ENCODE results near the gene EXOC6.
A peak's percentile ranks its signal among the peaks of the same experiment; 100 is the strongest.
"Not testable (repeated sequence)": the region's sequence is repeated elsewhere in the genome, so short reads cannot be mapped to it uniquely, and the experiment has no call there.

EXOC6 gene

DNA sequence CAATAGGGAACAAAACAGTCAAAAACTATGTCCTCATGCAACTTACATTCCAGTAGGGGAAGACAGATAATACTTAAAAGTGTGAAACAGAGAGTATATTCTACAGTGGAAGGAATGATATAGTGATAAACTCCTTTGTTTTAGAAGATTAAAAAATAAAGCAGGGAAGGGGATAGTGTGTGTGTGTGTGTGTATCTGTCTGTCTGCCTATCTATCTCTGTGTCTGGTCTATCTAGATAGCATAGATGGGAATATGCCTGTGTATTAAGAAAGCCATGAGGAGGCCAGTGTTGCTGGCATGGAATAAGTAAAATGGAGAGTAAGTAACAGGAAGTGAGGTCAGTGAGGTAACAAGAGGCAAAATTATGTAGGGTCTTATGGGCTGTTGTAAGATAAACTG, 42.2 kb downstream of the EXOC6 start:
- DNase-seq: no peak

DNA sequence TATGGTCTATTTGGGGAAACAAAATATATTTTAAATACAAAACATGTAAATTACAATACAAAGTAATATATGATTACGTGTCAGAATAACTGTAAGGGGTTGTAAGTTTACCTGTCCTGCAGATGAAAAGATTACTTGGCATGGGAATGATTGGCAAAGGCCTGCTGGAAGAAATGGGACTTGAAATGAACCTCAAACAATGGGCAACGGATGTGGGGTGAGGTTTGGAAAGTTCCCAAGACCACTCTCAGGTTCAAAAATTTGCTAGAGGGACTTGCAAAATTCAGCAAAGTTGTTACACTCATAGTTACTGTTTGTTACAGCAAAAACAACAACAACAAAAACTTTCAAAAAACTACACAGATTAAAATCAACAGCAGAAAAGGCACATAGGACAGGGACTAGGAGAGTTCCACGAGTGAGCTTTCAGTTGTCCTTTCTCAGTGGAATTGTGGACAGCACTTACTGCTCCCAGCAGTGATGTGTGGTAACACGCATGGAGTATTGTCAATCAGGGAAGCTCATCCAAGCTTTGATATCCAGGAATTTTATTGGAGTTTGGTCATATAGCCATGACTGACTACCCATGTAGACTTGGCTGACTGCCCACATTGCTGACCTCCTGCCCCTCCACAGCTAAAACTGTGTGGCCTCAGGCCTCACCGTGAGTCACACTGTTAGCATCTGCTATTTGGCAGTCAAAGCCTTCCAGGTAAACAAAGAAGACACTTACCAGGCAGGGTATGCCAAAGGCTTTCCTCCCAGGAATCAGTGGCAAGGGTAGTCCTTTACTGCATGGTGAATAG, 43.8 kb downstream of the EXOC6 start:
- DNase-seq: no peak

DNA sequence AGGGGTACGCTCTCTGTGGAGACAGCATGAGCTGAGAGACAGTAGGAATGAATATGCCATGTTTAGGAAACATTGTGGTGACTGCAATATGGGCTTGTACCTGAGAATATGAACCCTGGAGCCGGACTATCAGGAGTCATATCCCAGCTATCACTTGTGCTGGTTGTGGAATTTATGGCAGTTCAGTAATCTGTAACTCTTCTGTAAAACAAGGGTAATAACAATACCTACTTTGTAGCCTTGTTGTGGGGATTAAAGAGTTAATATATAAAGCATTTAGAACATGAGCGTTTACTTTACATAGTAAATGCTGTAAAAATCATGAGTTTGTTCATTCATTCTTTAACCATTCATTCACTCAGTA, 44.4 kb downstream of the EXOC6 start:
- DNase-seq: no peak

DNA sequence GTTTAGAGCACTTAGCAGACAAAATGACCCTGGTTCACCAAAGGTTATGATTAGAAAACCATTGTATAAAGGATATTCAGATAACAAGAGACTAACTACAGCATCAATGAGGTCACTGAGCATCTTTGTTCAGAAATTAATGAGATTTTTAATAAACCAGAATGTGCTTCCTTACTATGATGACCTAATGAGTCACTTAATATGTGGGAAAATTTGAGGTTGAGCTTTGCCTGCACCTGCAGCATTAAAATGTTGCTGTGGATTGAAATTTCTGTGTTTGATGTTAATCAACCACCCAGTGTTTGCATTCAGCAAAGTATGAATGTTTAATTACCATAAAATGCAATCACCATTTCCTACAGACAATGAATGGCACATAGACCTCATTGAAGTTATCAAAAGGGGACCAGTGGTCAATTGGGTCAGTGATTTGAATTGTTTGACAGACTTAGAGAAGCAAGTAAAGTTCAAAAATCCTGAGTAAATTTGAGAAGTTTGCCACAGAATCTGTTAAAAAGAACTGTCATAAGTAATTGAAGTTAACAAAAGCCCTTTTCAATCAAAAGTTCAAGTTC, 45.8 kb downstream of the EXOC6 start:
- DNase-seq: no peak

DNA sequence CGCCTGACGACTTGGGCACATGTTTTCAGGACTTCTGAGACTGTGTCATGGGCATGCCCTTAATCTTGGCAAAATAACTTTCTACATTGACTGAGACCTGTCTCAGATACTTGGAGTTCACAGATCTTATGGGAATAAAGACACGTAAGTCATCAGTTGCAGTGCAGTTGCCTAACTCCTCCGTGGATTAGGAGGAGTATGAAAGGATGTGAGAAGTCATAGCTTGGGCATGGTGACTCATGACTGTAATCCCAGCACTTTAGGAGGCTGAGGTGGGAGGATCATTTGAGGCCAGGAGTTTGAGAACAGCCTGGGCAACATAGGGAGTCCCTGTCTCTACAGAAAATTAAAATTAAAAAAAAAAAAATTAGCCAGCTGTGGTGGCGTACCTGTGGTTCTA, 49.6 kb downstream of the EXOC6 start:
- DNase-seq: no peak

DNA sequence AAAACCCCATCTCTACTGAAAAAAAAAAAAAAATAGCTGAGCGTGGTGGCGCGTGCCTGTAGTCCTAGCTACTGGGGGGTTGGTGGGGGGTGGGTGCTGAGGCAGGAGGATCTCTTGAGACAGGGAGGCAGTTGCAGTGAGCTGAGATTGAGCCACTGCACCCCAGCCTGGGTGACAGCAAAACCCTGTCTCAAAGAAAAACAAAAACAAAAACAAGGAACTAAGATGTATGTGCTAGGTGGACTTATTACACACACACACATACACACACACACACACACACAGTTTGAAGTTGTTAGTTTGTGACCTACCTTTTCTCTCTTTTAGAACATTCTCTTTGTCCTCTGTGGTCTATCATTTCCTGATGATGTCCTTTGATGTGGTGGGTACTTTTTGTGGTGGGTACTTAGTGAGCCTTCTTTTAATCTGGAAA, 53.5 kb downstream of the EXOC6 start:
- peak; percentile 34 to 77 for DNase-seq

DNA sequence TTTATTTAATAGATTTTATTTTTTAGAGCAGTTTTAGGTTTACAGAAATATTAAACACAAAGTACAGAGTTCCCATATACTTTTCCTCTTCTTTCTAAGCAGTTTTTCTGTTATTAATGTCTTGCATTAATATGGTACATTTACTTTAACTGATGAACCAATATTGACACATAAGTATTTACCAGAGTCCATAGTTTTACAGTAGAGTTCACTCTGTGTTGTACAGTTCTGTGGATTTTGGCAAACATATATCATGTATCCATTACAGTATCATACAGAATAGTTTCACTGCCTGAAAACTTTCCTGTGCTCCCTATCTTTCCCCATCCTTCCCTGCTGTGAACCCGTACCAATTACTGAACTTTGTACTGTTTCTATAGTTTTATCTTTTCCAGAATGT, 55.3 kb downstream of the EXOC6 start:
- no peak for DNase-seq

DNA sequence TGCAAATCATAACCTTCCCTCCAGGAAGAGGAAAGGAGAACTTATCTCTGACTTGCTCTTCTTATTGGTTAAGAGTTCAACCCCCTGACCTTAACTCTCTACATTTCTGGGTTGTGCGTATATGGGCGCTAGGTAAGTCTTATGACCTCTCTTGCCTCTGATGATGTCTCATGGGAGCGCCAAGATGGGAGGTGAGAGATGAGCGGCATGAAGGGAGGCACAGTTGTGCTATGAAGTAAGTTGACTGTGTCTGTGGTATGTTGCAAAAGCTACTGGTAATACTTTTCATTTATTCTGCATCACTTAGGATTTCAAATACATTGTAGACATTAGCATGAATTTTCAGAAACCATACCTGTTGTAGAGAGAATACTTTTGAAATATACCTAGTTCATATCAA, 59.0 kb downstream of the EXOC6 start:
- no peak for DNase-seq

DNA sequence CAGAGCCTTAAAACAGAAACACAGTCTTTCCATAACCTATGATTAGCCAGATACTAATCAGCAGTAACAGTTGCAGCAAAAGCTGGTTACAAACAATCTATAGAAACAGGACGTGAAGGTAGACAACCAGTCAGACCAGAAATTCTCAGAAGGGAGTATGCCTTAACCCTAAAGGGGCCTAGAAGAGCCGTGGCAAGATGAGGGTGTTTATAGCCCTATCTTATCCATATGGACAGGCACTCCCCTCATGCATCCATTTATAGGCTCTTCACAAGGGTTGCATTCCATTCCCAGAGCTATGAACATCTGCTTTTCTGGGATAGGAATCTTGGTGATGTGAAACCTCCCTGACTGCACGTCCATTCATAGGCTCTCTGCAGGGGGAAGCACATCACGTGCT, 64.3 kb downstream of the EXOC6 start:
- DNase-seq: not testable (repeated sequence)

DNA sequence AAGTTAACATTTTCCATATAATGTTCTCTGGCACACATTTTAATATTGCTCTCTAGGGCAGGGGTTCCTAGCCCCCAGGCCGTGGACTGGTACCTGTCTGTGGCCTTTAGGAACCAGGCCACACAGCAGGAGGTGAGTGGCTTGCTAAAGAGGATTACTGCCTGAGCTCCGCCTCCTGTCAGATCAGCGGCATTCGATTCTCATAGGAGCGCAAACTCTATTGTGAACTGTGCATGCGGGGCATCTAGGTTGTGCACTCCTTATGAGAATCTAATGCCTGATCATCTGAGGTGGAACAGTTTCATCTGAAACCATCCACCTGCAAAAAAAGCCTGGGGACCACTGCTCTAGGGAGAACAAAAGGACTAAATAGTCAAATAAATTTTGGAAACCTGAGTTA, 65.7 kb downstream of the EXOC6 start:
- no peak for DNase-seq

DNA sequence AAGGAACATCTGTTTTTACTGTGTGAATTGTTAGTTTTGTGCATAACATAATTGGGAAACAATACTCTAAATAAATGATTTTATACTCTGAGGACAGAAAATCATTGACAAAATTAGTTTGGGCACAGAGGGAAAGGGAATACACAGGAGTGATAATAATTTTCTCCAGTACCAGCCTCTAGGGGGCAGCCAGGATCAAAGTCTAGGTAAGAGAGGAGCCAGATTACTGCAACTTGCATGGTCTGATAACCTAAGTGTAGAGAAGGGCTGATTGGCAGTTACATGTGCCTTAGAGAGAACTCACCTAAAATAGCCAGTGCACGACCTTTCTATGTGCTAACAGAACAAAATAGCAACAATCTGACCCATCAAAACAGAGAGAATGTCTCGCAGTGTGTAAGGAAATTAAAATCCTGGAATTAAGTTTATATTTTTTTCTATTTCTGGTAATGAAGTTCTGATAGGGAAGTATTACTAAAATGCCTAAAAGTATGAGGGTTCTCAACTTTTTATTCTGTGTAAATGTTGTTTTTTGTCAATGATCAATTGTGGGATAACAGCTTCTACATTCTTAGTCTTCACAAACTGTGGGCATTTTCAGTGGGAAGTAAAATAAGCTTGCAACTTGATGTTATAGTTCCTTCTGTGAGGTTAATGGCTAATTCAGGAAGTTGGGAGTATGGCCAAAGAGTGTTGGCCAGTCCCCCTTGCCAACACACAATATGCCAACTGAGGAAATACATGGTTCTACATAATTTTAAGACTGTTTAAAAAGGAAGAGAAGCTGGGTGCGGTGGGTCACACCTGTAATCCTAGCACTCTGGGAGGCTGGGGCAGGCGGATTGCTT, 66.4 kb downstream of the EXOC6 start:
- peak; percentile 23 to 57 for DNase-seq

DNA sequence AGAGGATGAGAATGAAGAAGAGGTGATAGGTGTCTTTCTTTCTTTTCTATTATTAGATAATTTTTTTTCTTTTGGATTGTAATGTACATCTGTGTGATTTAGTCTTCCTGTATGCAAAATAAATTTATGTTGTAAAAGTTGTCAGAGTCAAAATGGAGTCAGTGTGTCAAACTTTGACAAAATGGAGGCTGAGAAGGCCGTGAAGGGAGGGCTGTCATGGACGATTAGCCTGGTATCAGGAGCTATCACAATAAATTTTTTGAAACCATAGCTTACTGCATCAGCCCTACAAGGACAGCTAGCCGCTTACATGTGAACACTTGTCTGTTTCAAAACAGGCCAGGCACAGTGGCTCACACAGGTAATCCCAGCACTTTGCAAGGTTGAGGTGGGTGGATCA, 67.6 kb downstream of the EXOC6 start:
- DNase-seq: no peak

DNA sequence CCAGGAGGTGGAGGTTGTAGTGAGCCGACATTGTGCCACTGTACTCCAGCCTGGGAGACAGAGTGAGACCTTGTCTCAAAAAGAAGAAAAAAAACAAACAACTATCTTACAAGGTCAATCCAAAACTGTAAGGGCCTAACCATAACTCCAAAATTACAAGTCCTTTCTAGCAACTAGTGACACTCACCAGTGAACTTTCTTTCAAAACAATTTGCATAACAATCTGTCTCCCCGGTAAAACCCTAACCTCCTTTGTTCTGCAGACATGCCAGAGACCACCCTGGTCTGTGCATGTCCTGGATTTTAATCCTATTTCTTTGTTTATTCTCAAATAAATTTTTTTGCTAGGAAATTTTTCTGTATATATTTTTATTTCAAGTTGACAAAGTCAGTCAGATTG, 68.1 kb downstream of the EXOC6 start:
- no peak for DNase-seq

DNA sequence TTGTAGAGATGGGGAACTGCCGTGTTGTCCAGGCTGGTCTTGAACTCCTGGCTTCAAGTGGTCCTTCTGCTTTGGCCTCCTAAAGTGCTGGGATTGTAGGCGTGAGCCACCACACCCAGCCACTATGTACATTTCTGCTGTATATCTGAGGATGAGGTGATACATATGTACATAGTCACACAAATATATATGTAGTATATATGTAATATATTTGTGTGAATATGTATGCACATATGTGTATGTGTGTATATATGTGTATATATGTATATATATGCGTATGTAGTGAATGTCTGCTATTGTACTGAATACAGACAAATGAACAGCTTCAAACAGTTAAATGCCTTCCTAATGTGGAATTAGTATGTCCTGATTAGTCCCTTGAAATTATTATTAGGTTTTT, 70.3 kb downstream of the EXOC6 start:
- no peak for DNase-seq

DNA sequence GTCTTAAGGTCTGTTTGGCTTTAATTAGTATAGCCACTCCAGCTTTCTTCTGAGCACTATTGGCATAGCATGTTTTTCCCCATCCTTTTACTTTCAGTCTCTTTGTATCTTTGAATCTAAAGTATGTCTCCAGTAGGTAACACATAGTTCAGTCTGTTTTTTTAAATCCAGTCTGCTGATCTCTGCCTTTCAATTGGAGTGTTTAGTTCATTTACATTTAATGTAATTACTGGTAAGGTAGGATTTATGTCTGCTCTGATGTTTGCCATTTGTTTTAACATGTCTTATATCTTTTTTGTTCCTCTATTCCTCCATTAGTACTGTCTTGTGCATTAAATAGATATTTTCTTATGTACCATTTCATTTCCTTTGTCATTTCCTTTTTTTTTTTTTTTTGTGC, 72.5 kb downstream of the EXOC6 start:
- DNase-seq: no peak

DNA sequence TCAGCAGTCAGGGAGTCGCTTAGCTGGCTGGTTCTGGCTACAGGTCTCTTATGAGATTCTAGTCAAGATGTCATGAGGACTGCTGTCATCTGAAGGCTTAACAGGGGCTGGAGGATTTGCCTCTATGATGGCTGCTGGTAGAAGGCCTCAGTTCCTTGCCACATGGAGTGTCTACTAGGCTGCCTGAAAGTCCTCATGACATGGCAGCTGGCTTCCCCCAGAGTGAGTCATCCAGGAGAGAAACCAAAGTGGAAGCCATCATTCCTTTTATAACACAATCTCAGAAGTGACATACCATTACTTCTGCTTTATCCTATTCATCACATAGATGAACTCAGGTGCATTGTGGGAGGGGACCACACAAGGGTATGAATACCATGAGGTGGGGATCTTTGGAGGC, 75.1 kb downstream of the EXOC6 start:
- DNase-seq: no peak

DNA sequence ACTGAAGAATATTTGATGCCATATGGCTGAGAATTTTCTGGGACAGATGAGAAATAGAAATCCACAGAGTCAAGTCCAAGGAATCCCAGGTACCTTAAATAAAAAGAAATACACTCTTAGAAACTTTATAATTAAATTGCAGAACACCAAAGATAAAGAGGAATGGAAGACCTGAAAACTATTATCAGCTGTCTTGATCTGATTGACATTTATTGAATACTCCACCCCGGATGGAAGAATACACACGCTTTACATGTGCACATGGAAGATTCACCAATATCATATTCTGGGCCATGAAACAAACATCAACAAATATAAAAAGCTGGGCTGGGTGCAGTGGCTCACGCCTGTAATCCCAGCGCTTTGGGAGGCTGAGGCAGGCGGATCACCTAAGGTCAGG, 81.6 kb downstream of the EXOC6 start:
- no peak for DNase-seq

DNA sequence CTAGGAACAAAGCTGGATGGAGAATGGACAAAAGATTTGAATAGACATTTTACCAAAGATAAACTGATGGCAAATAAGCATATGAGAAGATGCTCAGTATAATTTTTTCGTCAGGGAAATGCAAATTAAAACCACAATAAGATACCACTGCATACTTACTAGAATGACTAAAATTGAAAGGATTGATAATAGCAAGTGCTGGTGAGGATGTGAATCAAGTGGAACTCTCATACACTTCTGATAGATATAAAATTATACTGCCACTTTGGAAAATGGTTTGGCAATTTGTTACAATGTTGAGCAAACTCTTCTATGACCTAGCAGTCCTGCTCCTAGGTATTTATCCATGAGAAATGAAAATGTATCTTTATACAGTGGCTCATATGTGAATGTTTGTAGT, 83.3 kb downstream of the EXOC6 start:
- DNase-seq: no peak

DNA sequence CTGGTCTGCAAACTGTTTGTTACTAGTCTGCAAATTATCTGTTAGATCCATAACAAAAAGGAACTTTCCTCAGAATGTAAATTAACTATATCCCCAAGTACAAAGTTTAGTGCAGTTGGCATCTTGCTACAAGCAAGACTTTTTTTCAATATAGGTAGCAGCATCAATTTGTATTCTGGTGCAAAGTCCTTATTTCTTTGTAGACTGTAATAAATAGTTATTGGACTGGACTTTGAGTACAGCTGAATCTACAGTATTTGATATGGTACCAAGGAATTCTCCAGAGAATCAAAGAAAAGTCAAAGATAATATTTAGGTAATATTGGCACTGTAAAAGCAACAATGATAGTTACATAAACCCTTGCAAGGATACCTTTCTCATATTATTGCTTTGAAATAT, 89.6 kb downstream of the EXOC6 start:
- DNase-seq: no peak

DNA sequence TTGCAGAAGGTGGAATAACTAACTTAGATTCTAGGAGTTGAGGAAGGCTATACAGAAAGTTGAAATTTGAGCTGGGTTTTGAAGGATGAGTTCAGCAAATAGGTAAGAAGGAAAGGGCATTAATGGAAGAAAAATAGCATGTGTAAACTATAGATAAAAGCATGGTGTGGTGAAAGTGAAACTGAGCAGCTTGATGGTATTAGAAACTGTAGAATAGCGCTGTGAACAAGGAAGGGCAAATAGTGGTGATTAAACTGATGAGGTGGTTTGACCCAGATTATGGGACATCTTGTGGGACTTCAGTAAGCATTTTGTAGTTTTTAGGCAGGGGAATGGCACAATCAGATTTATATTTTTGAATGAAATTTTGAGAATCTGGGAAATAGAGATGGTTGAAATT, 90.5 kb downstream of the EXOC6 start:
- peak in 1 of 2 donors; percentile 2 for DNase-seq

DNA sequence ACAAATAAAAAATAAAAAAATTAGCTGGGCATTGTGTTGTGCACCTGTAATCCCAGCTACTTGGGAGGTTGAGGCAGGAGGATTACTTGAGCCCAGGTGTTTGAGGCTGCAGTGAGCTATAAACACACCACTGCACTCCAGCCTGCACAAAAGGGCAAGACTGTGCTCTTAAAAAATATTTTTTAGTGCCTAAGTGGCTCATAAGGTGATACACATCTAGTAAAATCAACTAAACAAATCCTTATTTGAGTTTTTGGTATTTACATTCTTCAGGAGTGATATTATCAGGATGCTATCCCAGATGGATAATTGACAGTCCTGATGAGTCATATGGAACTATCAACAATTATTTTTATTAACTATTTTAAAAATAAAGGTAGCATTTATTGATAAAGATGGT, 93.9 kb downstream of the EXOC6 start:
- no peak for DNase-seq

DNA sequence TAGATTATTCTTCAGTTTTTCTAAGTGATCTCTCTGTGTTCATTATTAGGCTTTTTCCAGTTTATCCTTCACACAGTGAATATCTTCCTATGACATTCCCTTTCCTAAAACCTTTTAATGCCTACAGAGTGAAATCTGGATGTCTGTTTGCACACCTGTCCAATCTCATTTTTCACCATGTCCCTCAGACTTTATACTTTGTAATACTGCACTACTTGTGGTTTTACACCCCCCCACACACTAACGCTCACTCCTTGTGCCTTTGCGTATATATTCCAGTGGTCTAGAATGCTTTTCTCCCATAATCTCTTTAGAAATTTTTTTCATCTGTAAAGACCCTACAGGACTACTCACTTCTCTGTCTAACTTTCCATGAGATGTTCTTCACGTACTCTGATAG, 98.2 kb downstream of the EXOC6 start:
- no peak for DNase-seq

DNA sequence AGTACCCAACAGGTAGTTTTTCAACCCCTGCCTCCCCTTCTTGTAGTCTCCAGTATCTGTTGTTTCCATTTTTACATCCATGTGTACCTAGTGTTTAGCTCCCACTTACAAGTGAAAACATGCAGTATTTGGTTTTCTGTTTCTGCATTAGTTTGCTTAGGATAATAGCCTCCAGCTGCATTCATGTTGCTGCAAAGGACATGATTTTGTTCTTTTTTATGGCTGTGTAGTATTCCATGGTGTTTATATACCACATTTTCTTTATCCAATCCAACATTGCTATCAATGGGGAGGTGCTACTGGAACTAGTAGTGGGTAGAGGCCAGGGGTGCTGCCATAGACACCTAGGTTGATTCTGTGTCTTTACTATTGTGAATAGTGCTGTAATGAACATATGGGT, 104.3 kb downstream of the EXOC6 start:
- DNase-seq: not testable (repeated sequence)

Measured in CD4-positive, alpha-beta T cell treated with Interleukin-1 beta for 1 hour (primary cell).